IMR-90 (cell line): ENCODE results near the gene TEX2. TPM values are rescaled to one million over a fixed set of nuclear protein-coding genes. Genes with fewer than 3 reads are reported as not detected.

Experiments used
- ATAC-seq: fragments of 200-7000 bp; cut with Tn5 transposase; 2 replicates; pipeline ENCODE4 v1.9.1; 2020; ENCODE audit warnings: low read depth, mild to moderate bottlenecking, moderate library complexity
- BruUV-seq: library from RNA; stranded (reverse); fragments of 400-500 nt; replicated peaks from 2 replicates; lab custom pipeline; 2021; lab: Mats Ljungman, UMichigan
- CTCF ChIA-PET: fragments of 300-600 bp; formaldehyde crosslinking; extraction: SDS; loops from one replicate; lab custom pipeline; 2021; ENCODE audit warnings: antibody characterized with exemption; lab: Yijun Ruan, JAX
- POLR2A ChIA-PET: fragments of 300-600 bp; sonication (Branson Sonifier 250); formaldehyde crosslinking; loops from one replicate; lab custom pipeline; 2022; ENCODE audit warnings: antibody characterized with exemption; ENCODE audit not compliant: unreplicated experiment; lab: Charles Lee
- DNase-seq: peaks from one replicate; pipeline ENCODE4 v3.0.0; 2013
- H2AFZ ChIP-seq: replicated peaks from 2 replicates; pipeline ENCODE3; 2013; ENCODE audit warnings: low read length, mild to moderate bottlenecking; ENCODE audit not compliant: poor library complexity
- H2AK5ac ChIP-seq: 2 replicates; pipeline ENCODE4 v1.6.1; 2013; ENCODE audit warnings: low read depth, low read length, inconsistent platforms
- H2AK9ac ChIP-seq: replicated peaks from 2 replicates; pipeline ENCODE3; 2013; ENCODE audit warnings: mild to moderate bottlenecking, low read depth, low read length, moderate library complexity; ENCODE audit not compliant: poor library complexity
- H2BK120ac ChIP-seq: 2 replicates; pipeline ENCODE4 v1.6.1; 2013; ENCODE audit warnings: low read depth, low read length, inconsistent platforms
- H2BK15ac ChIP-seq: 3 replicates; pipeline ENCODE4 v1.6.1; 2013; ENCODE audit warnings: low read depth, low read length, inconsistent platforms
- H2BK20ac ChIP-seq: 2 replicates; pipeline ENCODE4 v1.6.1; 2013; ENCODE audit warnings: low read depth, mild to moderate bottlenecking, inconsistent platforms, low read length, moderate library complexity
- H2BK5ac ChIP-seq: 2 replicates; pipeline ENCODE4 v1.6.1; 2013; ENCODE audit warnings: mild to moderate bottlenecking, low read depth, low read length, inconsistent platforms; ENCODE audit not compliant: poor library complexity, severe bottlenecking
- H3K14ac ChIP-seq: replicated peaks from 2 replicates; pipeline ENCODE4 v1.6.1; 2013; ENCODE audit warnings: low read depth, low read length, inconsistent platforms
- H3K18ac ChIP-seq: 2 replicates; pipeline ENCODE4 v1.6.1; 2013; ENCODE audit warnings: low read depth, low read length, control low read depth
- H3K23ac ChIP-seq: 2 replicates; pipeline ENCODE4 v1.6.1; 2013; ENCODE audit warnings: low read depth, low read length, inconsistent platforms
- H3K27ac ChIP-seq: 2 replicates; pipeline ENCODE4 v1.5.1; 2013; ENCODE audit warnings: mild to moderate bottlenecking, control low read depth, low read length; ENCODE audit not compliant: insufficient read depth
- H3K27me3 ChIP-seq: 2 replicates; pipeline ENCODE4 v1.6.1; 2013; ENCODE audit warnings: low read length; ENCODE audit not compliant: control insufficient read depth, insufficient read depth
- H3K36me3 ChIP-seq: 2 replicates; pipeline ENCODE4 v1.6.1; 2013; ENCODE audit warnings: low read length, mixed read lengths; ENCODE audit not compliant: control insufficient read depth, insufficient read depth
- H3K4ac ChIP-seq: 2 replicates; pipeline ENCODE4 v1.6.1; 2013; ENCODE audit warnings: low read depth, low read length, inconsistent platforms
- H3K4me1 ChIP-seq: 2 replicates; pipeline ENCODE4 v1.6.1; 2013; ENCODE audit warnings: low read length, mixed read lengths; ENCODE audit not compliant: control insufficient read depth, insufficient read depth
- H3K4me2 ChIP-seq: 2 replicates; pipeline ENCODE4 v1.6.1; 2013; ENCODE audit warnings: low read depth, mild to moderate bottlenecking, control low read depth, low read length, moderate library complexity
- H3K4me3 ChIP-seq: 2 replicates; pipeline ENCODE4 v1.5.1; 2013; ENCODE audit warnings: low read depth, mild to moderate bottlenecking, control low read depth, low read length, moderate library complexity; ENCODE audit not compliant: insufficient read depth
- H3K56ac ChIP-seq: 2 replicates; pipeline ENCODE4 v1.6.1; 2013; ENCODE audit warnings: low read length, inconsistent platforms; ENCODE audit not compliant: insufficient read depth; ENCODE audit errors: extremely low read depth
- H3K79me1 ChIP-seq, 2 experiments: 2 replicates each; pipeline ENCODE4 v1.6.1; 2013; ENCODE audit warnings: low read length in 2 of 2, inconsistent platforms in 1 of 2, low read depth in 1 of 2
- H3K9ac ChIP-seq: 2 replicates; pipeline ENCODE4 v1.6.1; 2013; ENCODE audit warnings: low read depth, low read length, control low read depth
- H3K9me1 ChIP-seq: 2 replicates; pipeline ENCODE4 v1.6.1; 2013; ENCODE audit warnings: low read length, inconsistent platforms; ENCODE audit not compliant: insufficient read depth
- H3K9me3 ChIP-seq: 2 replicates; pipeline ENCODE4 v1.6.1; 2013; ENCODE audit warnings: low read length; ENCODE audit not compliant: control insufficient read depth, insufficient read depth
- H4K20me1 ChIP-seq: 2 replicates; pipeline ENCODE4 v1.6.1; 2013; ENCODE audit warnings: low read length, inconsistent platforms; ENCODE audit not compliant: insufficient read depth
- H4K5ac ChIP-seq: 2 replicates; pipeline ENCODE4 v1.6.1; 2013; ENCODE audit warnings: mild to moderate bottlenecking, low read depth, low read length, control low read depth
- H4K8ac ChIP-seq, 2 experiments: 2 replicates each; pipeline ENCODE4 v1.6.1; 2013; ENCODE audit warnings: low read depth in 2 of 2, low read length in 2 of 2, control low read depth in 1 of 2, inconsistent platforms in 1 of 2
- H4K91ac ChIP-seq: 2 replicates; pipeline ENCODE4 v1.6.1; 2013; ENCODE audit warnings: low read depth, low read length, inconsistent platforms; ENCODE audit not compliant: insufficient read depth
- BHLHE40 ChIP-seq: fragments of 150-350 bp; IDR thresholded peaks from 2 replicates; pipeline ENCODE4 v1.6.1; 2016; ENCODE audit warnings: mild to moderate bottlenecking, low read depth, low read length
- CEBPB ChIP-seq: IDR thresholded peaks from 2 replicates; pipeline ENCODE4 v1.6.1; 2012; ENCODE audit warnings: low read depth, low read length, improper control_type of control experiment
- ELK1 ChIP-seq: fragments of 150-350 bp; IDR thresholded peaks from 2 replicates; pipeline ENCODE4 v1.6.1; 2016; ENCODE audit warnings: low read depth, mild to moderate bottlenecking, low read length, moderate library complexity, borderline replicate concordance
- FOS ChIP-seq: fragments of 150-350 bp; IDR thresholded peaks from 2 replicates; pipeline ENCODE4 v1.6.1; 2016; ENCODE audit warnings: low read depth, low read length
- MAFK ChIP-seq: IDR thresholded peaks from 2 replicates; pipeline ENCODE4 v1.6.1; 2012; ENCODE audit warnings: low read depth, low read length, improper control_type of control experiment
- MAZ ChIP-seq: IDR thresholded peaks from 2 replicates; pipeline ENCODE4 v1.6.1; 2012; ENCODE audit warnings: low read depth, mild to moderate bottlenecking, low read length, improper control_type of control experiment, moderate library complexity, borderline replicate concordance
- MXI1 ChIP-seq: IDR thresholded peaks from 2 replicates; pipeline ENCODE4 v1.6.1; 2012; ENCODE audit warnings: low read depth, mild to moderate bottlenecking, low read length, moderate library complexity, borderline replicate concordance
- NFE2L2 ChIP-seq: fragments of 150-350 bp; IDR thresholded peaks from 2 replicates; pipeline ENCODE4 v1.6.1; 2016; ENCODE audit warnings: low read depth, mild to moderate bottlenecking, low read length
- POLR2A ChIP-seq: IDR thresholded peaks from 2 replicates; pipeline ENCODE4 v1.6.1; 2012; ENCODE audit warnings: mild to moderate bottlenecking, low read depth, low read length
- RAD21 ChIP-seq: IDR thresholded peaks from 2 replicates; pipeline ENCODE4 v1.6.1; 2012; ENCODE audit warnings: low read length, improper control_type of control experiment
- WGBS, 2 experiments: methylation state at CpG; one replicate each; pipeline versions ENCODE4 v1.1.5 to v1.1.7; 2013; ENCODE audit warnings: missing lambda C conversion rate in 2 of 2; ENCODE audit not compliant: insufficient read length in 1 of 2; ENCODE audit errors: extremely low coverage in 2 of 2; 5-methylcytosine and 5-hydroxymethylcytosine counted together
- dilution Hi-C: fragments of 300-500 bp; cut with HindIII; formaldehyde crosslinking; loops from one replicate; pipeline ENCODE4 v1.14.3; 2018; ENCODE audit warnings: low sequenced_read_pairs; ENCODE audit not compliant: unreplicated experiment
- in situ Hi-C: fragments of 300-500 bp; cut with MboI; formaldehyde crosslinking; loops from 3 replicates; pipeline ENCODE4 v1.14.3; 2019; ENCODE audit warnings: low sequenced_read_pairs, inconsistent platforms, mixed read lengths
- intact Hi-C: fragments of 100-400 bp; cut with micrococcal nuclease; formaldehyde crosslinking; loops from 2 replicates; pipeline ENCODE4 v1.10.0; 2022
- polyA plus RNA-seq, 3 experiments: library from polyadenylated mRNA; depleted of rRNA; stranded (reverse); fragments of >200 nt; gene quantifications; 2 replicates each; pipeline ENCODE4 v1.2.3, GENCODE V29; 2012; ENCODE audit warnings: low replicate concordance in 1 of 3
- total RNA-seq: library from RNA; depleted of rRNA; stranded (reverse); fragments of >200 nt; gene quantifications from 2 replicates; pipeline ENCODE4 v1.2.3, GENCODE V29; 2012

Gene TEX2
- total and polyA plus RNA-seq, 2 of the 4 experiments (the other 2 are of a cell fraction) = 18.2 to 21.9 TPM

DNA sequence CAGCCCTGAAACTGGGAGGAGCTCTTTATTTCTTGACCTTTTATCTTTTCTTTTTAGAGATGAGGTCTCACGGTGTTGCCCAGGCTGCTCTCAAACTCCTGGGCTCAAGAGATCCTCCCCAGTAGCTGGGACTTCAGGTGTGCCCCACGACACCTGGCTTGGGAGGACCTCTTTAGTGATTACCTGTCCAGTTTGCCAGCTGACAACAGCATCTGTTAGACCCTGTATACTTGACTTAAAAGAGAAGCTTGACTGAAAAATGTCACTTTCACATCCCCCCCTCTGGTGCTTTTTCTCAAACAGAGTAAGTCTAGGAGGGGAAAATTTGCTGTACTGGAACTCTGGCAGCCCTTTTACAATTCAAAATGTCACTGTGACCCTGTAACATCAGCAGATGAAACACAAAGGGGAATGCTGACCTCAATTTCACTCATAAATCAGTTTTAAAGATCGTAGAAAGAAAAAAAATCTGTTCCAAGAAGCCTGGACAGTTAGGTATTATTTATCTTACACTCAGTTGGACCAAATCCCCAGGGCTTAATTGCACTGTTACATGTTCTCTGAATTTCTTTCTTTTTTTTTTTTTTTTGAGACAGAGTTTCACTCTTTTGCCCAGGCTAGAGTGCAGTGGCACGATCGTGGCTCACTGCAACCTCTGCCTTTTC, 131.3 kb downstream of the TEX2 start:
- H3K14ac ChIP-seq = no peak overlapping the region
- no peaks in the 10 kb centered on the region for H3K9me3 ChIP-seq
- TF ChIP-seq CEBPB = no peak
- no peak for TF ChIP-seq BHLHE40
- TF ChIP-seq FOS = no peak
- no peak for TF ChIP-seq NFE2L2
- TF ChIP-seq MXI1 = no peak
- no peak for TF ChIP-seq ELK1
- TF ChIP-seq RAD21 = no peak
- no peak for TF ChIP-seq MAZ
- TF ChIP-seq MAFK = no peak
- TF ChIP-seq POLR2A = no peak
- no peak overlapping the region for H3K23ac ChIP-seq
- no peak overlapping the region for H3K4me3 ChIP-seq
- H2AK9ac ChIP-seq = no peak overlapping the region
- in situ Hi-C loops (loop anchor here (5.0 kb wide), 2 partner anchors 99 to 214 kb away; partner anchors contain the start of gene GH1), intact Hi-C loops (loop anchor here (2.0 kb wide), 1 partner anchor 213 kb away; the partner anchor contains the start of gene GH1), dilution Hi-C loops (no loop called here)
- DNase-seq = no peak
- H3K79me1 ChIP-seq = peaks cover 10 to 18% of the 10 kb centered on the region in 2 experiments
- no peak overlapping the region for H3K18ac ChIP-seq
- no TSS peak for BruUV-seq
- peaks cover 5% of the 10 kb centered on the region; the same call in 1 of the 2 replicates for H4K20me1 ChIP-seq
- H3K4me1 ChIP-seq = peaks cover 6% of the 10 kb centered on the region
- no peak overlapping the region for H3K9ac ChIP-seq
- ChIA-PET CTCF (interaction anchor here (2.6 kb wide), 1 partner anchor 103 kb away, joined by 11 read pairs; no protein-coding TSS in a partner anchor), POLR2A (interaction anchor here (1.4 kb wide), 1 partner anchor 14 kb away, joined by 5 read pairs; no protein-coding TSS in a partner anchor)
- H2AK5ac ChIP-seq = no peak overlapping the region
- WGBS, 2 experiments = 100% methylated on average over 1 of the region's 5 CpGs; no CpG with 5 or more reads in 1 of the 2 experiments
- H2BK120ac ChIP-seq = no peak overlapping the region
- no peak overlapping the region for H2AFZ ChIP-seq
- no peak overlapping the region for H2BK15ac ChIP-seq
- H4K5ac ChIP-seq = no peak overlapping the region
- H3K36me3 ChIP-seq = no peaks in the 10 kb centered on the region
- peaks cover 3% of the 10 kb centered on the region; the same call in 1 of the 2 replicates for H3K9me1 ChIP-seq
- H4K91ac ChIP-seq = no peak overlapping the region
- no peak overlapping the region for H3K27ac ChIP-seq
- H3K4me2 ChIP-seq = no peak overlapping the region
- ATAC-seq = no peak
- no peak overlapping the region for H3K56ac ChIP-seq
- no peak overlapping the region; the same call in 1 of the 2 replicates for H3K4ac ChIP-seq
- peak overlapping the region in 1 of 2 experiments; percentile 61; a peak in 2 of 4 replicates for H4K8ac ChIP-seq
- no peak overlapping the region; the same call in 1 of the 2 replicates for H2BK20ac ChIP-seq
- no peak overlapping the region for H2BK5ac ChIP-seq
- H3K27me3 ChIP-seq = no peaks in the 10 kb centered on the region
